GM15510 (cell line): ENCODE measurements around the gene GOLIM4.

Experiments used
- POLR2A ChIP-seq: IDR thresholded peaks from 3 replicates; pipeline ENCODE4 v1.6.1; 2011; ENCODE audit warnings: borderline replicate concordance; ENCODE audit not compliant: insufficient read length; ENCODE audit errors: extremely low read depth

The GOLIM4 gene

GRCh38 chr3:167969548-167969947 lies 126.2 kb downstream of the GOLIM4 start:
- TF ChIP-seq POLR2A: no peak

GRCh38 chr3:167967257-167968036 lies 128.3 kb downstream of the GOLIM4 start:
- TF ChIP-seq POLR2A: no peak
